GM13976 (cell line): ENCODE data around the gene CCDC187.

Experiments
- DNase-seq: peaks from one replicate; pipeline ENCODE4 v3.0.0; 2012; ENCODE audit warnings: low spot score
- in situ Hi-C: fragments of 300-500 bp; cut with MboI; formaldehyde crosslinking; loops from one replicate; pipeline ENCODE4 v1.12.0; 2022; ENCODE audit warnings: low sequenced_read_pairs, mixed read lengths, inconsistent platforms; ENCODE audit not compliant: unreplicated experiment
- TF ChIP-seq, protein P1 (sequence below): IDR thresholded peaks from 2 replicates; pipeline ENCODE4 v1.5.1; 2012; ENCODE audit warnings: borderline replicate concordance, mild to moderate bottlenecking; ENCODE audit not compliant: insufficient read depth; ENCODE audit errors: extremely low read depth, missing control alignments, control extremely low read depth

CCDC187 gene

DNA sequence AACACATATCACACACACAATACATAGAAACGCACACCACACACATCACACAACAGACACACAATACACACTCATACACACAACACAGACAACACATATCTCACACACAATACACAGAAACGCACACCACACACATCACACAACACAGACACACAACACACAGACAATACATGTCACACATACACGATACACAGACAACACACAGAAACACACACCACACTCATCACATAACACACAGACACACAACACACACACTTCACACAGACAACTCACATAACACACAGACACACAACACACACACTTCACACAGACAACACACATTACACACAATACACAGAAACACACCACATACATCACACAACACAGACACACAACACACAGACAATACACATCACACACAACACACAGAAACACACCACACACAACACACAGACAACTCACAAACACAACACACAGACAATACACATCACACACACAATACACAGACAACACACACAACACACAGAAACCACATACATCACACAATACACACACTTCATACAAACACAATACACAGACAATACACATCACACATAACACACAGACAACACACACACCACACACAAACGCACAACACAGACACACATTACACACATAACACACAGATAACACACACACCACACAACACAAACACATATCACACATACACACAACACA, 4.3 kb upstream of the CCDC187 start:
- no peak for DNase-seq
- in situ Hi-C loops = no loop called here
- TF ChIP-seq, protein P1, sequence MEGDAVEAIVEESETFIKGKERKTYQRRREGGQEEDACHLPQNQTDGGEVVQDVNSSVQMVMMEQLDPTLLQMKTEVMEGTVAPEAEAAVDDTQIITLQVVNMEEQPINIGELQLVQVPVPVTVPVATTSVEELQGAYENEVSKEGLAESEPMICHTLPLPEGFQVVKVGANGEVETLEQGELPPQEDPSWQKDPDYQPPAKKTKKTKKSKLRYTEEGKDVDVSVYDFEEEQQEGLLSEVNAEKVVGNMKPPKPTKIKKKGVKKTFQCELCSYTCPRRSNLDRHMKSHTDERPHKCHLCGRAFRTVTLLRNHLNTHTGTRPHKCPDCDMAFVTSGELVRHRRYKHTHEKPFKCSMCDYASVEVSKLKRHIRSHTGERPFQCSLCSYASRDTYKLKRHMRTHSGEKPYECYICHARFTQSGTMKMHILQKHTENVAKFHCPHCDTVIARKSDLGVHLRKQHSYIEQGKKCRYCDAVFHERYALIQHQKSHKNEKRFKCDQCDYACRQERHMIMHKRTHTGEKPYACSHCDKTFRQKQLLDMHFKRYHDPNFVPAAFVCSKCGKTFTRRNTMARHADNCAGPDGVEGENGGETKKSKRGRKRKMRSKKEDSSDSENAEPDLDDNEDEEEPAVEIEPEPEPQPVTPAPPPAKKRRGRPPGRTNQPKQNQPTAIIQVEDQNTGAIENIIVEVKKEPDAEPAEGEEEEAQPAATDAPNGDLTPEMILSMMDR = no peak

DNA sequence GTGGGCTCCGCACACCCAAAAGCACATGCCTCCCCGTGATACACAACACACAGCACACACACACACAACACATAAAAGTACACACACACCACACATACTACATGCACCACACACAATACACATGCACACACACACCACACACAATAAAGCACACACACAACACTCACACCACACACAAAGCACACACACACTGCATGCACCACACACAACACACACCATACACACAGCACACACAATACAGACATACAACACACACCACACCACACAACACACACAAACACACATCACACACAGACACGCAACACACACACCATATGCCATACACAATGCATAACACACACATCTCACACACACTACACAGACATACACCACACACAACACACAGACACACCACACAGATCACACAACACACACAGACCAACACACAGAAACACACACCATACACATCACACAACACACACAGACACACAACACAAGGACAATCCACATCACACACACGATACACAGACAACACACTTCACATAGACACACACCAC, 3.4 kb upstream of the CCDC187 start:
- in situ Hi-C loops = no loop called here
- DNase-seq = no peak
- TF ChIP-seq, protein P1 = no peak

DNA sequence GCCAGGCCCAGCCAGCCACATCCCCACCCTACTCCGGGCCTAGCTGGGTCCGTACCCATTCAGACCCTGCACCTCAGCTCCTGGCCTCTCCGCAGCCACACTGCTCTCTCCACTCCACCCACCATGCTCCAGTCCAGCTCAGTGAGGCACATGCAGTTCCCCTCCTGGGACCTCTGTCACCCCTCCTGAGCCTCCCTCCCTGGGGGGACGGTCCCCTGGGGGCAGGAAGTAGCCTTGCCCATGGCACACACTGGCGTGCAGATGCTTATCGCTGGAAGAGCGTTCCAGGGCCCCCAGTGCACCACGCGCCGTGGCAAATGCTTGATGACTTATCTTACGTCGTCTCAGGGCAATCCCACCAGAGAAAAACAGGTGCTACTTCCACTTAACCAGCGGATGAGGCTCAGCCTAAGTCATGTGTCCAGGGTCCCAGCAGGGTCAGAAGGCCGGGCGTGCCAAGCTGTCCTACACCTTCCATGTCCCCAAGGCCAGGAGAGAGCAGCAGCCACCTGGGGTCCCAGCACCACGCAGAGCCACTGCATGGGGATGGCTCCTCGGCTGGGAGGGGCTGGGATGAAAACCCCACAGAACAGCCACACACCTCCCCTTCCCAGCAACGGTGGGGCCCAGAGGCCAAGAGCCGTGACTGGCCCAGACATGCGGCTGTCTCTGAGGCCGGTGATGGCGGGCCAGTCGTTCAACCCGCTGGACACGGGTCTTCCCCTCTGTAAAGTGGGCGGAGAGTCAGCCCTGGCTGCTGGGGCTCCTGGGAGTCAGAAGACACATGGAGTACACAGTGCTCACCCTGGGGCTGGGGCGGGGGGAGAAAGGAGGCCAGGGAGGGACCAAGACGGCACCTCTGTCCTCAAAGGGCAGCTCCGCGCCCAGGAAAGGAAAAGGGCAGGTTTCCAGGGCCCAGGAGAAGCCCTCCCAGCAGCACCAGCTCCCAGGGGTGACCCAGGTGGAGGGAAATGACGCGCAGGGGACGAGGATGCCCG, 2.6 kb upstream of the CCDC187 start:
- in situ Hi-C loops = no loop called here
- no peak for DNase-seq
- TF ChIP-seq, protein P1 = no peak

DNA sequence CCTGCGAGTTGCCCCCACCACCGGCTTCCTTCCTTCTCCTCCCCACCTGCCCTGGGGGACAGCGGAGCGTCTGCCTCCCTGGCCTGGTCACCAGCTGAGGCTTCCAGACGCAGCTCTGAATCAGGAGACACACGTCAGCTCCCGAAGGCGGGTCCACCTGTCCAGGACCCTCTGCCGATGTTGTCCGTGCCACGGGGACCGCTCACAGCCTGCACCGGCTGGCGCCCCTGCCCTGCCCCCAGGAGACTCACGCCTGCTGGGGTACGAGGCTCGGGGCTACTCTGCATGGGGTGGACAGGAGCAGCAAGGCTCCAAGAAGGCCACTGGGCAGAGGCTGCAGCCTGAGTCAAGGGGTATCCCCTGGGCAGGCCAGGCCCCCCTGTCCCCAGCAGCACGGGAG, 1.9 kb upstream of the CCDC187 start:
- in situ Hi-C loops = no loop called here
- DNase-seq = no peak
- TF ChIP-seq, protein P1 = no peak

DNA sequence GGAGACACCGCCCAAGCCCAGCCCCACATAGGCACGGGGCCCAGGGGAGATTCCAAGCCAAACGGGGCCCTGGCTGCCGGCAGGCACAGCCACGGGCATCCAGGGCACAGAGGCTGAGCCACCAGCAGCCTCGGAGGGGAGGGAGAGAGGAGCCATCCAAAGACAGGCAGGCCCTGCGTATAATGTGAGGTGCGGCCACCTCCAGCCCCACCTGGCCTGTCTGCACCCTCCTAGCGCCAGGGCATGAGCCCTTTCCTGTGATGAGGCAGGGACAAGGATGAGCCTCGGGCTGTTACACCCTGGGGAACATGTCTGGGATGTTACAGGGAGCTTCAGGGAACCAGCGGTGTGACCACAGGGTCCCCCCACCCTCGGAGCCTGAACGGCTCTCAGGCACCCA, 1.1 kb upstream of the CCDC187 start:
- TF ChIP-seq, protein P1 = no peak
- in situ Hi-C loops = no loop called here
- DNase-seq = no peak

DNA sequence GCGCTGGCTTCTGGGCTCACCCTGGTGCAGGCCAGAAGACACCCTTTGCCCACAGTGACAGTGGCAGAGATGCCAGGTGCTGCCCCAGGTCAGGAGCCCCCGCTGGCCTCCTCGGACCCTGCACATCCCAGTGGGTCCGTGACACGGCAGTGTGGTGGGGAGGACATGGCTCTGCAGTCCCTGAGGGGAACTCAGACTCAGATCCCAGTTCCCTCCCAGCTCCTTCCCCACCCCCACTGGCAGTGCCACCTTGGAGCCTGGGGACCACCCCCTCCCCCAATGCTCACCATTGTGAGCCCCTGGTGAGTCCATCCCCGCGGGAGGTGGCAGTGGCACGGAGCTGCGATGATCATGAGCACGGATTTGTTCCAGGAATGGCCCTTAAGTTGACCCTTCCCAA, 562 bp upstream of the CCDC187 start:
- DNase-seq = no peak
- TF ChIP-seq, protein P1 = no peak
- in situ Hi-C loops = no loop called here
